GM12865 (cell line): ENCODE data around the gene POLR3GL.
A peak's percentile ranks its signal among the peaks of the same experiment; 100 is the strongest.

Experiments
- DNase-seq: peaks from one replicate; pipeline ENCODE4 v3.0.0; 2010; ENCODE audit warnings: low read depth
- H3K4me3 ChIP-seq: 2 replicates; pipeline ENCODE4 v1.5.1; 2011; ENCODE audit warnings: mild to moderate bottlenecking, low read depth, low read length, control low read depth
- CTCF ChIP-seq: IDR thresholded peaks from 2 replicates; pipeline ENCODE4 v1.5.1; 2011; ENCODE audit warnings: low read length, control low read depth, low read depth, inconsistent platforms; ENCODE audit not compliant: insufficient read depth; ENCODE audit errors: missing control alignments

Gene POLR3GL

GRCh38 chr1:145974721-145975120, 10.2 kb downstream of the POLR3GL start:
- no peak overlapping the region for H3K4me3 ChIP-seq
- no peak for TF ChIP-seq CTCF
- DNase-seq: no peak

- no peak for TF ChIP-seq CTCF
- no peak overlapping the region for H3K4me3 ChIP-seq
- no peak for DNase-seq
Measured at GRCh38 chr1:145975216-145975615, 10.7 kb downstream of the POLR3GL start.

- no peak overlapping the region for H3K4me3 ChIP-seq
- no peak for TF ChIP-seq CTCF
Measured at GRCh38 chr1:145977016-145977415, 12.5 kb downstream of the POLR3GL start.

GRCh38 chr1:145977486-145978470, 13.3 kb downstream of the POLR3GL start:
- peak; percentile 89 for DNase-seq
- no peak overlapping the region for H3K4me3 ChIP-seq
- TF ChIP-seq CTCF: peak; percentile 79

More at GRCh38 chr1:145977016-145977415, 12.5 kb downstream of the POLR3GL start:
- no peak for DNase-seq

GRCh38 chr1:145978471-145978853, 14.0 kb downstream of the POLR3GL start:
- DNase-seq: no peak
- no peak for TF ChIP-seq CTCF
- H3K4me3 ChIP-seq: no peak overlapping the region

- H3K4me3 ChIP-seq: peak overlapping the region; percentile 28
- peak; percentile 32 for TF ChIP-seq CTCF
Measured at GRCh38 chr1:145978854-145979745, 14.6 kb downstream of the POLR3GL start.

More at GRCh38 chr1:145978854-145979745, 14.6 kb downstream of the POLR3GL start:
- peak; percentile 99 for DNase-seq
